MV-4-11 (cell line): Measurements from ENCODE around the gene UNC5B.

Experiments
- DNase-seq: peaks from one replicate; lab custom pipeline; 2025; lab: John Stamatoyannopoulos, UW

The UNC5B gene

GRCh38 chr10:71255550-71255807 is 43.1 kb downstream of the UNC5B start:
- no peak for DNase-seq

- DNase-seq, result no peak
Observed at GRCh38 chr10:71255808-71256660, 43.7 kb downstream of the UNC5B start.

- no peak for DNase-seq
Observed at GRCh38 chr10:71256661-71257318, 44.4 kb downstream of the UNC5B start.

- no peak for DNase-seq
Observed at GRCh38 chr10:71257319-71257997, 45.1 kb downstream of the UNC5B start.

- DNase-seq, result no peak
Observed at GRCh38 chr10:71258046-71258445, 45.7 kb downstream of the UNC5B start.

GRCh38 chr10:71258446-71259145 is 46.2 kb downstream of the UNC5B start:
- DNase-seq, result no peak

- DNase-seq, result no peak
Observed at GRCh38 chr10:71259282-71259681, 46.9 kb downstream of the UNC5B start.

GRCh38 chr10:71259815-71260501 is 47.6 kb downstream of the UNC5B start:
- DNase-seq, result no peak

GRCh38 chr10:71260622-71261325 is 48.4 kb downstream of the UNC5B start:
- no peak for DNase-seq

- no peak for DNase-seq
Observed at GRCh38 chr10:71262027-71262426, 49.7 kb downstream of the UNC5B start.

GRCh38 chr10:71262817-71263216 is 50.4 kb downstream of the UNC5B start:
- DNase-seq, result no peak

GRCh38 chr10:71263376-71263775 is 51.0 kb downstream of the UNC5B start:
- no peak for DNase-seq

- no peak for DNase-seq
Observed at GRCh38 chr10:71264345-71265200, 52.2 kb downstream of the UNC5B start.

- no peak for DNase-seq
Observed at GRCh38 chr10:71265201-71265575, 52.8 kb downstream of the UNC5B start.

GRCh38 chr10:71265618-71266146 is 53.3 kb downstream of the UNC5B start:
- no peak for DNase-seq

- no peak for DNase-seq
Observed at GRCh38 chr10:71266147-71266917, 54.0 kb downstream of the UNC5B start.

GRCh38 chr10:71266918-71267442 is 54.6 kb downstream of the UNC5B start:
- DNase-seq, result no peak

GRCh38 chr10:71267508-71268240 is 55.3 kb downstream of the UNC5B start:
- DNase-seq, result no peak
